ENCODE data around the gene ESYT2.

The ESYT2 gene

GRCh38 chr7:158811461-158811860 lies 17.8 kb downstream of the ESYT2 start:
- DNase-seq = no peak
- in situ Hi-C loops (cut with MboI; ENCODE audit: low pct_unique_long_range_greater_than_20kb, low sequenced_read_pairs) = no loop called here

- DNase-seq = no peak
- in situ Hi-C loops (cut with MboI; ENCODE audit: low pct_unique_long_range_greater_than_20kb, low sequenced_read_pairs) = no loop called here
Observed at GRCh38 chr7:158810846-158811245, 18.5 kb downstream of the ESYT2 start.

- in situ Hi-C loops (cut with MboI; ENCODE audit: low pct_unique_long_range_greater_than_20kb, low sequenced_read_pairs) = no loop called here
- peak; percentile 42 for DNase-seq
Observed at GRCh38 chr7:158809596-158809995, 19.7 kb downstream of the ESYT2 start.

GRCh38 chr7:158808126-158808525 lies 21.2 kb downstream of the ESYT2 start:
- no peak for DNase-seq
- in situ Hi-C loops (cut with MboI; ENCODE audit: low pct_unique_long_range_greater_than_20kb, low sequenced_read_pairs) = no loop called here

DNA sequence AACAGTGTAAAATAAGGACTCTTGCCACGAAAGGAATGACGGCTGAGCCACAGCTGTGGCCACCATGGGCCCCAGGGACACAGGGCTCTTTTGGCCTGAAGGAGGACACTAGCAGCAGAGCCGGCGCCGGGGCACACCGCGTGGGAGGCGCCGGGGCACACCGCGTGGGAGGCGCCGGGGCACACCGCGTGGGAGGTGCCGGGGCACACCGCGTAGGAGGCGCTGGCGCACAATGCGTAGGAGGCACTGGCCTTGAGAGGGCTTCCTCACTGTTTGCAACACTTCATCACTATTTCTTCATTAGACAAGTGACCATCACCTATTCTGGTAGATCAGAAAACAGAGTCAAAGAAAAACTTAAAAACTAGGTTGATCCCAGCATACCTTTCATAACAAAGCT lies 23.4 kb downstream of the ESYT2 start:
- DNase-seq = no peak

GRCh38 chr7:158805414-158805813 lies 23.9 kb downstream of the ESYT2 start:
- no peak for DNase-seq
- in situ Hi-C loops (cut with MboI; ENCODE audit: low pct_unique_long_range_greater_than_20kb, low sequenced_read_pairs) = no loop called here

More for the DNA sequence above, 23.4 kb downstream of the ESYT2 start:
- in situ Hi-C loops (cut with MboI; ENCODE audit: low pct_unique_long_range_greater_than_20kb, low sequenced_read_pairs) = no loop called here

GRCh38 chr7:158804335-158804734 lies 25.0 kb downstream of the ESYT2 start:
- in situ Hi-C loops (cut with MboI; ENCODE audit: low pct_unique_long_range_greater_than_20kb, low sequenced_read_pairs) = no loop called here
- no peak for DNase-seq

DNA sequence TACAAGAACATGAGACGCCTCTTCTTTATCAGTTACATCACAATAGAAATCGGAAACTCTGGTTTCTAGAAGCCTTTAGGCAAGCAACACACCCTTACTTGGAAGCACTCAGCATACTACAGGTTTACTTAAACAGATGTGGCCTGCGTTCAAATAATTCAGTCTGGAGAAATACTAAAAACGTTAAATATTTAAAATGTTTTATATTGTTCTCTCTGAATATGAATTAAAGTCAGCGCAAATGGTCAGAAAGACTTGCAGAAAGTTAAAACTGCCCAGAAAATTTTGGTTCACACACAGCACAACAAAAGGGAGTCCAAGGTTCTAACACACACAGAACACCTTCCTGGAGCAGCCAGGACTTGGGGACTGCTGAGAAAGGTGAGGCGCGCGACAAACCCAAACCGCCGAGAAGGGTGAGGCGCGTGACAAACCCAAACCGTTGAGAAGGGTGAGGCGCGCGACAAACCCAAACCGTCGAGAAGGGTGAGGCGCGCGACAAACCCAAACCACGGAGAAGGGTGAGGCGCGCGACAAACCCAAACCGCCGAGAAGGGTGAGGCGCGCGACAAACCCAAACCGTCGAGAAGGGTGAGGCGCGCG lies 25.8 kb downstream of the ESYT2 start:
- in situ Hi-C loops (cut with MboI; ENCODE audit: low pct_unique_long_range_greater_than_20kb, low sequenced_read_pairs) = no loop called here
- no peak for DNase-seq

- DNase-seq = no peak
- in situ Hi-C loops (cut with MboI; ENCODE audit: low pct_unique_long_range_greater_than_20kb, low sequenced_read_pairs) = no loop called here
Observed at GRCh38 chr7:158802535-158803366, 26.6 kb downstream of the ESYT2 start.

DNA sequence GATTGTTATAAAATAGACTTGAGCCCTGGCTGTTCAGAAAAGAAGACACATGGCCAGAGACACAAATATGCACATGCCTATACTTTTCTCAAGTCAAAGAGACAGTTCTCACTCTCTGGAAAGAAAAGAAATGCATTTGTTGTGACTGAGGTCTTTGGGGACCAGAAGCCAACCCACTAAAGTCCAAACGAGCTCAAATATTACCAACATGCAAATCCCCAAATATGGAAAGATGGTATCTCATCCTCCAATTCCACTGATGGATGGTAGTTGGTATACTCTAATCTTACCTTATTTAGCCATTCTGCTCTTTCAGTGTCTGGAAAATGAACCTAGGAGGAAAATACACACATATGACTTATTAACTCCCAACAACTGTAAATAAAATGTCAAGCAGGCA lies 30.6 kb downstream of the ESYT2 start:
- no peak for DNase-seq
- in situ Hi-C loops (cut with MboI; ENCODE audit: low pct_unique_long_range_greater_than_20kb, low sequenced_read_pairs) = no loop called here

DNA sequence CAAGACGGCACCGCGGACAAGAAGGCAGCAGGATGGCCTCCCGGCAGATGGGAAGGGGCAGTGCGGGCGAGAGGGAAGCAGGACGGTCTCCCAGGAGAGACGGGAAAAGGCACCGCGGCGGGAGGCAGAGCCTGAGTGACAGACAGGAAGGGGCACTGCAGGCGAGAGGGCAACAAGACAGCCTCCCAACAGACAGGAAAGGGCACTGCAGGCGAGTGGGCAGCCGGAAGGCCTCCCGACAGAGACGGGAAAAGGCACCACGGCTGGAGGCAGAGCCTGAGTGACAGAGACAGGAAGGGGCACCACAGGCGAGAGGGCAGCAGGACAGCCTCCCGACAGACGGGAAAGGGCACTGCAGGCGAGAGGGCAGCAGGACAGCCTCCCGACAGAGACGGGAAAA lies 32.6 kb downstream of the ESYT2 start:
- in situ Hi-C loops (cut with MboI; ENCODE audit: low pct_unique_long_range_greater_than_20kb, low sequenced_read_pairs) = no loop called here
- DNase-seq = no peak

DNA sequence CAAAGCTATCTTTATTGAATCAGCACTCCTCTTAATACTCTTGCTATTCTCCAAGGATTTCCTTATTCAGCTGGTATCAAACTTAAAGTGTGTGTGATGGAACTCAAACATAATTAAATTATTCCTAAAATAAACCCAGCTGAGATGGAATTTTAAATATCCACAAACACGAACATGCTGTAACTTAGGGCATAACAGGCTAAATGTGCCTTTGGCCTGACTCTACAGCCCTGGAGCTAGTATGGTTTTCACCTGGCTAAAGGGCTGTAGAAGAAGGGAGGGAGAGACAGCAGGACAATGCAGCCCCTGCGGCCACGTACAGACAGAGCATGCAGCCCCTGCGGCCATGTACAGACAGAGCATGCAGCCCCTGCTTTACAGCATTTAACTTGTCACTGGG lies 34.0 kb downstream of the ESYT2 start:
- in situ Hi-C loops (cut with MboI; ENCODE audit: low pct_unique_long_range_greater_than_20kb, low sequenced_read_pairs) = no loop called here
- DNase-seq = no peak

DNA sequence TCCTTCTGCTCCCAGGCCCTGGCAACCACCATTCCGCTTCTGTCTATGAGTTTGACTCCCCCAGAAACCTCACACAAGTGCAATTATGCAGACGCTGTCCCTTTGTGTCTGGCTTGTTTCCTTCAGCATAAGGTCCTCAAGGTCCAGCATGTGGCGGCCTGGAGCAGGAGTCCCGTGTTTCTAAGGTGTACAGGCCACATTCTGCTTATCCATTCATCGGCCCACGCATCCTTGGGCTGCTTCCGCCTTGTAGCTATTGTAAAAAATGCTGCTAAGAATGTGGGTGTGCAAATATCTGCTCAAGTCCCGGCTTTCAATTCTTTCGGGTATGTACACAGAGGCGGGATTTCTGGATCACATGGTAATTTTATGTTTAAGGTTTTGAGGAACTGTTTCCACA lies 38.2 kb downstream of the ESYT2 start:
- in situ Hi-C loops (cut with MboI; ENCODE audit: low pct_unique_long_range_greater_than_20kb, low sequenced_read_pairs) = no loop called here
- no peak for DNase-seq

GRCh38 chr7:158789842-158790241 lies 39.5 kb downstream of the ESYT2 start:
- in situ Hi-C loops (cut with MboI; ENCODE audit: low pct_unique_long_range_greater_than_20kb, low sequenced_read_pairs) = no loop called here
- no peak for DNase-seq

DNA sequence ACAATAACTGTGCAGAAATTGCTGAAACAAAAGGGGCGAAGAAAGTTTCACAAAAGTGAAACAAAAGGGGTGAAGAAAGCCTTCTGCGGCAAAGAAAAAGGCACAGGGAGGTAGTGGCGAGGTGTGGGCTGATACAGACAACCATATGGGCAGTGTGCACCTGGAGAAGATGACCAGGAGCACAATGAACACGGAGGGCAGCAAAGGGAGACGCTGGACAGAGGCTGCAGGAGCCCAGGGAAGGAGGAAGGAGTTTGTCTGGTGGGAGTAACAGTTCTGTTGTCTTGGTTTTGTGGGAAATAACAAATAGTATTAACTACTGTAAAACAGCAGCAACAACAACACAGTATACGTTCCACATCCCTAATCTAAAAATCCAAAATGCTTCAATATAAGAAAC lies 42.4 kb downstream of the ESYT2 start:
- DNase-seq = no peak
- in situ Hi-C loops (cut with MboI; ENCODE audit: low pct_unique_long_range_greater_than_20kb, low sequenced_read_pairs) = no loop called here

GRCh38 chr7:158784270-158784669 lies 45.0 kb downstream of the ESYT2 start:
- no peak for DNase-seq
- in situ Hi-C loops (cut with MboI; ENCODE audit: low pct_unique_long_range_greater_than_20kb, low sequenced_read_pairs) = no loop called here

GRCh38 chr7:158783595-158783994 lies 45.7 kb downstream of the ESYT2 start:
- DNase-seq = no peak
- in situ Hi-C loops (cut with MboI; ENCODE audit: low pct_unique_long_range_greater_than_20kb, low sequenced_read_pairs) = no loop called here

DNA sequence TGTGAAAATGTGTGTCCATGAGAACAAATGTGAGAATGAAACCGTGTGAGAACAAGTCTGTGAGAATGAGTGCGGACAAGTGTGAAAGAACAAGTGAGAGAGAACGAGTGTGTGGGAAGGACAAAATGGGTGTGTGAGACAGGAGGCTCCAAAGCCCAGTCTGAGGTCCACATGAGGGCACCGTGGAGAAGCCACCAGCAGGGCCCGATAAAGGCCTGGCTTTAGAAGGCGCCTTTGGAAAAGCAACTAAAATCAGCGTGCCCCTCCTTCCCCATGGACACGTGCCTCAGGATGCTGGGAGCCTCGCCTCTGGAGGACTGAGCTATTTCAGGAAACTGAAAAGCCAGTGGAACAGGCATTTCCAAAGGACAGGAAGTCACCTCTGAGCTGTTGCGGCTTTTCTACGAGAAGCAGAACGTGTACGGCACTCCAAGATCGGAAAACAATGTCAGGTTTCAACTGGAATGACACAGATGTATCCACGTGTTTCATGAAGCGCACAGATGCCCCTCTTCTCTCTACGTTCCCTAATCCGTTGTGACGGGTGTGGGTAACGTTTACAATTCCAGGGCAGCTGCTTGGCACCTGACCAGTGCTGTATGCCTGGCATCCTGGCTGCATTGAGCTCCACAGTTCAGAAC lies 46.4 kb downstream of the ESYT2 start:
- in situ Hi-C loops (cut with MboI; ENCODE audit: low pct_unique_long_range_greater_than_20kb, low sequenced_read_pairs) = no loop called here

GRCh38 chr7:158781974-158782664 lies 47.2 kb downstream of the ESYT2 start:
- in situ Hi-C loops (cut with MboI; ENCODE audit: low pct_unique_long_range_greater_than_20kb, low sequenced_read_pairs) = no loop called here
- no peak for DNase-seq

More for the DNA sequence above, 46.4 kb downstream of the ESYT2 start:
- peak; percentile 23 for DNase-seq
